ENCODE data around the gene MED27.

Gene MED27

GRCh38 chr9:132056717-132057560 lies 22.7 kb downstream of the MED27 start:
- DNase-seq (ENCODE audit: low read depth, low spot score), result no peak
- in situ Hi-C loops (cut with HindIII; ENCODE audit: low sequenced_read_pairs), result no loop called here
- TF ChIP-seq CTCF (IDR thresholded peaks at IDR 0.05; ENCODE audit: low read depth, low read length), result no peak
- no peak overlapping the region for H3K4me3 ChIP-seq (ENCODE audit: low read depth, low read length)

- H3K4me3 ChIP-seq (ENCODE audit: low read depth, low read length), result no peak overlapping the region
- in situ Hi-C loops (cut with HindIII; ENCODE audit: low sequenced_read_pairs), result no loop called here
- DNase-seq (ENCODE audit: low read depth, low spot score), result no peak
- TF ChIP-seq CTCF (IDR thresholded peaks at IDR 0.05; ENCODE audit: low read depth, low read length), result no peak
These were observed 23.9 kb downstream of the MED27 start for GRCh38 chr9:132055756-132056155.

GRCh38 chr9:132054024-132054423 lies 25.6 kb downstream of the MED27 start:
- DNase-seq (ENCODE audit: low read depth, low spot score), result no peak
- TF ChIP-seq CTCF (IDR thresholded peaks at IDR 0.05; ENCODE audit: low read depth, low read length), result no peak
- in situ Hi-C loops (cut with HindIII; ENCODE audit: low sequenced_read_pairs), result no loop called here
- H3K4me3 ChIP-seq (ENCODE audit: low read depth, low read length), result no peak overlapping the region

- DNase-seq (ENCODE audit: low read depth, low spot score), result no peak
- in situ Hi-C loops (cut with HindIII; ENCODE audit: low sequenced_read_pairs), result no loop called here
- H3K4me3 ChIP-seq (ENCODE audit: low read depth, low read length), result no peak overlapping the region
- no peak for TF ChIP-seq CTCF (IDR thresholded peaks at IDR 0.05; ENCODE audit: low read depth, low read length)
These were observed 29.8 kb downstream of the MED27 start for GRCh38 chr9:132049900-132050299.

GRCh38 chr9:132049323-132049882 lies 30.3 kb downstream of the MED27 start:
- DNase-seq (ENCODE audit: low read depth, low spot score), result no peak
- no peak for TF ChIP-seq CTCF (IDR thresholded peaks at IDR 0.05; ENCODE audit: low read depth, low read length)
- no peak overlapping the region for H3K4me3 ChIP-seq (ENCODE audit: low read depth, low read length)
- in situ Hi-C loops (cut with HindIII; ENCODE audit: low sequenced_read_pairs), result no loop called here

GRCh38 chr9:132048201-132048600 lies 31.5 kb downstream of the MED27 start:
- in situ Hi-C loops (cut with HindIII; ENCODE audit: low sequenced_read_pairs), result no loop called here
- TF ChIP-seq CTCF (IDR thresholded peaks at IDR 0.05; ENCODE audit: low read depth, low read length), result no peak
- no peak for DNase-seq (ENCODE audit: low read depth, low spot score)
- no peak overlapping the region for H3K4me3 ChIP-seq (ENCODE audit: low read depth, low read length)
